ENCODE measurements around the gene SNCB. TPM values are rescaled to one million over a fixed set of nuclear protein-coding genes. Genes with fewer than 3 reads are reported as not detected.

SNCB gene
- polyA plus RNA-seq, 1 donor from 2014 or later: not detected

DNA sequence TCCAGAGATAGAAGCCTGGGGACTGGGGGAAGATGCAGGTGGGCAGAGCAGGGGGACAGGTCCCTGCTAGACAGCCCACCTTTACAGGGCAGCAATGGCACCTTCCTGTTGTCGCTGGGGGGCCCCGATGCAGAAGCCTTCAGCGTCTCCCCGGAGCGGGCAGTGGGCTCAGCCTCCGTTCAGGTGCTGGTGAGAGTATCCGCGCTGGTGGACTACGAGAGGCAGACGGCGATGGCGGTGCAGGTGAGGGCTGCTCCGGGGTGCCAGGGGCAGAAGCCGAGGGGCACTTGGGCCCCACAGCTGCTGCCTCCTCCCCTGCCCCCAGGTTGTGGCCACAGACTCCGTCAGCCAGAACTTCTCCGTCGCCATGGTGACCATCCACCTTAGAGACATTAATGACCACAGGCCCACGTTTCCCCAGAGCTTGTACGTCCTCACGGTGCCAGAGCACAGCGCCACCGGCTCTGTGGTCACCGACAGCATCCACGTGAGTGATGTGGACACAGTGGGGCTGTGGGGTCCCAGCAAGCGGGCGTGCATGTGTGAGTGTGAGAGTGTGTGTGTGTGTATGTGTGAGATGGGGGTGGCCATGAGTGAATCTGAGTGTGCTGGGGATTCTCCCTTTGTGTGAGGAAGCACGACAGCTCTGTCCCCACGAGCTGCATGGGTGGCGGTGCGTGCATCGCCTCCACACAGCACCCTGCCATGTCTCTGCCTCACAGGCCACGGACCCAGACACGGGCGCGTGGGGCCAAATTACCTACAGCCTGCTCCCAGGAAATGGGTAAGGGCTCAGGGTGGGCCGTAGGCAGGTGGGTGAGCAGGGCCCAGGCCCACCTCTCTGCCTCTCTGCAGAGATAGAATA lies 52.8 kb downstream of the SNCB start:
- Mint-ChIP-seq H3K36me3 (no peaks in the 10 kb centered on the region), H3K27me3 (peaks cover 3% of the 10 kb centered on the region), H3K4me1 (peaks cover 3 to 11% (median 4%) of the 10 kb centered on the region in 3 donors), H3K9me3 (no peaks in the 10 kb centered on the region), H3K27ac (no peak overlapping the region), H3K4me3 (no peak overlapping the region)

DNA sequence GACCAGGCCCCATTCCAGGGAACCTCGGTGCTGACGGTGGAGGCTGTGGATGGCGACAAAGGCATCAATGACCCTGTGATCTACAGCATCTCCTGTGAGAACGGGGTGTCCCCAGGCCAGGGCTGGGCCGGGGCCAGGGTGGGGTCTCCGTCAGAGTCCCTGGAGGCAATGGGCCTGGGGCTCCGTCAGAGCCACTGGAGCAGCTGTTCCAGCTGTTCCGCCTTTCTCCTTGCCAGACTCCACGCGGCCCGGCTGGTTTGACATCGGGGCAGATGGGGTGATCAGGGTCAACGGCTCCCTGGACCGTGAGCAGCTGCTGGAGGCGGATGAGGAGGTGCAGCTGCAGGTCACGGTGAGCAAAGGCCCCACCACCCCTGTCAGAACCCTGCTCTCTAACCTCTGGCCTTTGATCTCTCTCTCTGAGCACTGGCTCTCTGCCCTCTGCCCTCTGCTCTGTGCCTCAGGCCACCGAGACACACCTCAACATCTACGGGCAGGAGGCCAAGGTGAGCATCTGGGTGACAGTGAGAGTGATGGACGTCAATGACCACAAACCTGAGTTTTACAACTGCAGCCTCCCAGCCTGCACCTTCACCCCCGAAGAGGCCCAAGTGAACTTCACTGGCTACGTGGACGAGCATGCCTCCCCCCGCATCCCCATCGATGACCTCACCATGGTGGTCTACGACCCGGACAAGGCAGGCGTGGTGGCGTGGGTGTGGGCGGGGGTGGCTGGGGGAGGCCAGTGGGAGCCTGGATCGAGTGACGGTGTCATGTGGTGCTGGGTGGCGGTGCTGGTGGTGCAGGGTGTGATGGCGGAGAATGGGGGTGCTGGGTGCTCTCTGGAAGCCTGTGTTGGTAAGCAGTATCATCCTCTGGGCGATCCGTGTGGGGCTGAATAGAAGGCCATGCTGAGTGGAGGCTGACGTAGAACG lies 54.6 kb downstream of the SNCB start:
- H3K4me3 Mint-ChIP-seq: no peak overlapping the region
- no peaks in the 10 kb centered on the region for H3K36me3 Mint-ChIP-seq
- no peak overlapping the region for H3K27ac Mint-ChIP-seq
- peaks cover 3 to 11% (median 4%) of the 10 kb centered on the region in 3 donors for H3K4me1 Mint-ChIP-seq
- no peaks in the 10 kb centered on the region for H3K9me3 Mint-ChIP-seq
- H3K27me3 Mint-ChIP-seq: peaks cover 5% of the 10 kb centered on the region

DNA sequence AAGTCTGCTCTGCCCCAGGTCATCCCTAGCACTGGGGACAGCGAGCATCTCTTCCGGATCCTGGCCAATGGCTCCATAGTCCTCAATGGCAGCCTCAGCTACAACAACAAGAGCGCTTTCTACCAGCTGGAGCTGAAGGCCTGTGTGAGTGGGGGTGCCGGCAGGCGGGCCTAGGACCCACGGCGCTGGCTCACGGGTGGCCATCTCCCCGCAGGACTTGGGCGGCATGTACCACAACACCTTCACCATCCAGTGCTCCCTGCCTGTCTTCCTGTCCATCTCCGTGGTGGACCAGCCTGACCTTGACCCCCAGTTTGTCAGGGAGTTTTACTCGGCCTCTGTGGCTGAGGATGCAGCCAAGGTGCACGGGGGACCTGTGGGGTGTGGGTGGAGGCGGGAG lies 55.3 kb downstream of the SNCB start:
- peaks cover 5% of the 10 kb centered on the region for H3K27me3 Mint-ChIP-seq
- peaks cover 3 to 11% (median 4%) of the 10 kb centered on the region in 3 donors for H3K4me1 Mint-ChIP-seq
- no peaks in the 10 kb centered on the region for H3K9me3 Mint-ChIP-seq
- H3K4me3 Mint-ChIP-seq: no peak overlapping the region
- no peak overlapping the region for H3K27ac Mint-ChIP-seq
- H3K36me3 Mint-ChIP-seq: no peaks in the 10 kb centered on the region

DNA sequence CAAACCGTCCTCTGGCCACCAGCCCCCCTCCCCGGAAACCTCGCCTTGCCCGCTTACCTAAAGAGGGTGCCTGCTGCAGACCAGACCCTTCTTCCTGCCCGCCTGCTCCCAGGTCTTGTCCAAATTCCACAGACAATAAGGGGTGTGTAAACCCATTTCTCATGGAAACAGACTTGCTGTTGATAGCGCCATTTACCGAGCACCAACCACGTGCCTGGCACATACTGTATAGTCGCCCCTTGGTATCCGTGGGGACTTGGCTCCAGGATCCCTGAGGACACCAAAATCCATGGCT lies 56.1 kb downstream of the SNCB start:
- Mint-ChIP-seq H3K27me3 (peaks cover 5% of the 10 kb centered on the region), H3K27ac (no peak overlapping the region), H3K36me3 (no peaks in the 10 kb centered on the region), H3K4me3 (no peak overlapping the region), H3K9me3 (no peaks in the 10 kb centered on the region), H3K4me1 (peaks cover 3 to 11% (median 4%) of the 10 kb centered on the region in 3 donors)

DNA sequence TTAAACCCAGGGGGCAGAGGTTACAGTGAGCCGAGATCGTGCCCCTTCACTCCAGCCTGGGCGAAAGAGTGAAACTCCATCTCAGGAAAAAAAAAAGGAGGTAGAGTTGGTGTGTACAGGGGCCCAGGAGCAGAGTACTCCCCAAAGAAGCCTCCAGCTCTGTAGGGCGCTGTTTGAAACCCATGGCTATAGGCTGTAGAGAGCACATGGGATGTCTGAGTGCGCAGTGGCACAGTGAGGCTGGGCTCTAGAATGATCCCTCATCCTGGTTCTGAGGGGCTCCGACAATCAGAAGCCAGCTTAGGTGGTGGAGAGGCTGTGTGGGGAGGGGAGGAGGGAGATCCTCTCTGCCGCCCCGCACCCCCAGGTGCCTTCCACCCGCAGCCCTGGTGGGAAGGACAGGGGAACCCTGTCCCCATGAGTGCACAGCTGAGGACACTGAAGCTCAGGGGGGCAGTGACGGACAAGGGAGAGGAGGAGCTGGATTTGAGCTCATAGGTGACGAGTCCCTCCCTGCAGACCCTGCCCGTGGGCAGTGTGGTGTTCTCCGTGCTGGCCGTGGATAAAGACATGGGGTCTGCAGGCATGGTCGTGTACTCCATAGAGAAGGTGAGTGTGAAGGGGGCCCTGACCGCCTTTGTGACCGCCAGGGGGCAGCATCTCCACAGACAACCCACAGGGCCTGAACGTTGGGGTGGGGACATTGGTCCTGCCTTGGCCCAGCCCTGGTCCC lies 56.6 kb downstream of the SNCB start:
- Mint-ChIP-seq H3K36me3 (no peaks in the 10 kb centered on the region), H3K4me1 (peaks cover 3 to 11% (median 4%) of the 10 kb centered on the region in 3 donors), H3K4me3 (no peak overlapping the region), H3K27ac (no peak overlapping the region), H3K9me3 (no peaks in the 10 kb centered on the region), H3K27me3 (peaks cover 5% of the 10 kb centered on the region)

Other genes with a start within 250 kb of the SNCB start
- gene NOP16, start 241.9 kb downstream of the SNCB start, polyA plus RNA-seq: 38.1 TPM
- gene HIGD2A, start 241.8 kb downstream of the SNCB start, polyA plus RNA-seq: 242 TPM
- gene CLTB, start 214.0 kb downstream of the SNCB start, polyA plus RNA-seq: 54.1 TPM
- gene FAF2, start 182.1 kb downstream of the SNCB start, polyA plus RNA-seq: 11.1 TPM
- 6.0 TPM for gene RNF44, start 93.1 kb downstream of the SNCB start, polyA plus RNA-seq
- gene CDHR2, start 81.2 kb downstream of the SNCB start, polyA plus RNA-seq: not detected
- 0.35 TPM for gene GPRIN1, start 20.4 kb downstream of the SNCB start, polyA plus RNA-seq
- gene EIF4E1B, start 141 bp upstream of the SNCB start, polyA plus RNA-seq: not detected
- gene TSPAN17, start 16.9 kb upstream of the SNCB start, polyA plus RNA-seq: 19.5 TPM
- gene UNC5A, start 180.0 kb upstream of the SNCB start, polyA plus RNA-seq: not detected